GM19452 (cell line): ENCODE data around the gene FAM83G.
"Not testable (repeated sequence)": the region's sequence is repeated elsewhere in the genome, so short reads cannot be mapped to it uniquely, and the experiment has no call there.

Experiments
- ATAC-seq: cut with Tn5 transposase; IDR thresholded peaks from one replicate; pipeline ENCODE4 v1.9.1; 2021; ENCODE audit not compliant: unreplicated experiment

FAM83G gene, protein sequence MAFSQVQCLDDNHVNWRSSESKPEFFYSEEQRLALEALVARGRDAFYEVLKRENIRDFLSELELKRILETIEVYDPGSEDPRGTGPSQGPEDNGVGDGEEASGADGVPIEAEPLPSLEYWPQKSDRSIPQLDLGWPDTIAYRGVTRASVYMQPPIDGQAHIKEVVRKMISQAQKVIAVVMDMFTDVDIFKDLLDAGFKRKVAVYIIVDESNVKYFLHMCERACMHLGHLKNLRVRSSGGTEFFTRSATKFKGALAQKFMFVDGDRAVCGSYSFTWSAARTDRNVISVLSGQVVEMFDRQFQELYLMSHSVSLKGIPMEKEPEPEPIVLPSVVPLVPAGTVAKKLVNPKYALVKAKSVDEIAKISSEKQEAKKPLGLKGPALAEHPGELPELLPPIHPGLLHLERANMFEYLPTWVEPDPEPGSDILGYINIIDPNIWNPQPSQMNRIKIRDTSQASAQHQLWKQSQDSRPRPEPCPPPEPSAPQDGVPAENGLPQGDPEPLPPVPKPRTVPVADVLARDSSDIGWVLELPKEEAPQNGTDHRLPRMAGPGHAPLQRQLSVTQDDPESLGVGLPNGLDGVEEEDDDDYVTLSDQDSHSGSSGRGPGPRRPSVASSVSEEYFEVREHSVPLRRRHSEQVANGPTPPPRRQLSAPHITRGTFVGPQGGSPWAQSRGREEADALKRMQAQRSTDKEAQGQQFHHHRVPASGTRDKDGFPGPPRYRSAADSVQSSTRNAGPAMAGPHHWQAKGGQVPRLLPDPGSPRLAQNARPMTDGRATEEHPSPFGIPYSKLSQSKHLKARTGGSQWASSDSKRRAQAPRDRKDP

DNA sequence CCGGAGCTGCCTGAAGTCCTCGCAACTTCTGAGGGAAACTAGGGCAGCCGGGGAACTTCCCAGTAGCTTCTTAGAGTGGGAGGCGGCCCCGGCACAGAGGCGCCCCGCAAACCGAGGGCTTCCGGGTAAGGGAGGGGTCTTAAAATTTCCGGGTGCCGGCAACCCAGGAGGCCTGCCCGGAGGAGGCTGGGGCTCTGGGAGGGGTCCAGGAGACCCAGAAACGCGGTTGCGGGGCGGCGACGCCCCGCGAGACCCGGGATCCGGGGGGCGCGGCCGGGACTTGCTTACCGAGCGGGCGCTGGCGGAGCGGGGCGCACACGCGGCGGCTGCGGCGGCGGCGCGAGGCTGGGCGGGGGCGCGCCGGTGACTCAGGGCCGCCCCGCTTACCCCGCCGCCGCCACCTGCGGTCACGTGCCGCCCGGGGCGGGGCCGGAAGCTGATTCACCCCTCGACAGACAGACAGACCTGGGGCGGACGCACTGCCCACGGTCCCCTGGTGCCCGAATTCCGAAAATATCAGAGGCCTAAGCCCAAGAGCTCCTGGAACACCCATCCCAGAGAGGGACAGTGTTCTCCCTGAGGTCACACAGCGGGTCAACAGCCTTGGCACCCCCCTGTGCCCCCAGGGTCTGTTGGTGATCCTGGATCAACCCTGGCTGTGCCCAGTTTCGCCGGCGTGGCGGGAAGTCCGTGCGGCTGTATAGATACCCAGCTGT, at the start of gene FAM83G:
FAM83G (minus strand) TSS at position 344 of the 716 bp plus-strand sequence. CDS start 723 bp downstream, outside the sequence.
- ATAC-seq: peak; percentile 65

DNA sequence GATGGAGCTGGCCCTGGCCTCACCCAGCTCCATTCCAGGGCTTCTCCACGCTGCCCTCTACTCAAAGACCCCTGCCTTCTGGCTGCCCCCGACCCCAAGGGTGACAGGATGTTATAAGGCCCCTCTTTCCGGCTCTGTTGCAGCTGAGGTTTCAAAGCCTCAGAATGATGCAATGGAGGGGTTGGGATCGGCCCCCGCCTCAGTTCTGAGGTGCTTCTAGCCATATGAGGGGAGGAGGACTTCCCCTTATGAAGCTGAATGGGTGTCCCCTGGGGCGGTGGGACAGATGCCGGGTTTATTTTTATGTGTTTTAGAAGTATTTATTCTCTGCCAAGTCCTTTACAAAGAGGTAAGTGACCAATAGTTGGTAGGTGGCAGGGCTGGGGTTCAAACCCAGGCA, 44.3 kb upstream of the FAM83G start:
- not testable (repeated sequence) for ATAC-seq

DNA sequence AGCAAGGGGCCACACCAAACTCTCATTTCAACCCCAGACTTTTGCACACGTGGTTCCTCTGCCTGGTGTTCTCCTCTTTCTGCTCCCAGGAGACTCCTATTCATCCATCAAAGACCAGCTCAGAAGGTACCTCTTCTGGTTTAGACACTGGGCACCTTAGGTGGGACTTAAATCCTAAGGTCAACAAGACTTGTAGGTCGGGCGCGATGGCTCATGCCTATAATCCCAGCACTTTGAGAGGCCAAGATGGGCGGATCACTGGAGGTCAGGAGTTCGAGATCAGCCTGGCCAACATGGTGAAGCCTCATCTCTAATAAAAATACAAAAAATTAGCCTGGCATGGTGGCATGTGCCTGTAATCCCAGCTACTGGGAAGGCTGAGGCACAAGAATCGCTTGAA, 42.9 kb upstream of the FAM83G start:
- not testable (repeated sequence) for ATAC-seq

DNA sequence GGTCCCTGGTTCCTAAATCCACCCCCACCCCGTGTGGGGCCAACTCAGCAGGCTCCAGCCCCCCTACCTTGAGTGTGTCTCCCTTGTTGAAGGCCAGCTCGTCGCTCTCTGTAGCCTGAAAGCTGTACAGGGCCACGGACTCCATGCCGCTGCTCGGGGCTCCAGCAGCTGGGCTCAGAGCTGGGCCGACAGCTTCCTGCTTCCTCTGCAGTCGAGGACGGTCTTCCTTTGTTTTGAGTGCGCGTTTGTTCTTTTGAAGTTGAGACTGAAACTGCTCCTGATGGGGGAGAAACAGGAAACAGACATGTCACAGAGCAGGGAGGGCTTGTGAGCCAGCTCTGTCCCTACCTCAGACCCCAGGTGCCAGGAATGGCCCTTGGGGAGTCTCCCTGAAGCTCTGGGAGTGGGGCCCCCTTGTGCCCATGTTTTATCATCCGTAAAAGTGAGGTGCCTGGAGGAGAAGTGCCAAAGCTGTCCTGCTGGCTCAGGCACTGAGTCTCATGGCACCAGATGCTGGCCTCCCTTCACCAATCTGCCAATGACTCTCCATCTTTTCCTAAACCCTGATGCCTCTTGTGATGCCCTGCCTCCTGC, 42.3 kb upstream of the FAM83G start, which contains the start of gene GRAP:
GRAP (minus strand) TSS at position 176 of the 594 bp plus-strand sequence; CDS start at position 145, 31 bp downstream.
- ATAC-seq: not testable (repeated sequence)

DNA sequence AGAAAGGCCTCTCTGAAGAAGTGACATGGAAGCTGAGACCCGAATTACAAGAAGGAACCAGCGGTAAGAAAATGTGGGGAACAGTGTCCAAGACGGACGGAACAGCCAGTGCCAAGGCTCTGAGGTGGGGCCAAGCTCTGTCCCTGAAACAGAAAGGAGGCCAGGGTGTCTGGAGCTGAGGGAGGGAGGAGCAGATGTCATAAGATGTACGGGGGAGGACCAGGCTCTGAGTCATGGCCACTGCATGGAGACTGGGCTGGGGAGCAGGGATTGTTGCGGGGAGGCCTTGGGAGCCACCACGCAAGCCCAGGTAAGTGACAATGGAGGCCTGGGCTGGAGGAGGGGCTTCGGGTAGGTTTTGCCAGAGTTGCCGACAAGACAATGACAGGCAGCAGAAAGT, 40.1 kb upstream of the FAM83G start:
- not testable (repeated sequence) for ATAC-seq

DNA sequence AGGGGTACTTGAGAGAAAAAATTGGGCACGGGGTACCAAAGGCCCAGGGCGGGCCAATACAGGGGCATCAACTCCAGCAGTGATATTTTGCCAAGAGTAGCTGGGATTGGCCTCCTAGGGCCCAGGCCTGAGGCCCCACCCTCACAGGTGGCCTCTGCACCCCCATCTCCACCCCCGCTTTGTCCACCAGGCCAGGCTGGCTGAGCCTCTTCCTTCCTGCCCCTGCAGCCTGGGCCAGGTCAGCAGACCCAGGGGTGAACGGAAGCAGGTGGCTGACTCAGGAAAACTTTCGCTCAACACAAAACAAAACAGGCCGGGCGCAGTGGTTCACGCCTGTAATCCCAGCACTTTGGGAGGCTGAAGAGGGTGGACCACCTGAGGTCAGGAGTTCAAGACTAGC, 38.5 kb upstream of the FAM83G start:
- not testable (repeated sequence) for ATAC-seq

DNA sequence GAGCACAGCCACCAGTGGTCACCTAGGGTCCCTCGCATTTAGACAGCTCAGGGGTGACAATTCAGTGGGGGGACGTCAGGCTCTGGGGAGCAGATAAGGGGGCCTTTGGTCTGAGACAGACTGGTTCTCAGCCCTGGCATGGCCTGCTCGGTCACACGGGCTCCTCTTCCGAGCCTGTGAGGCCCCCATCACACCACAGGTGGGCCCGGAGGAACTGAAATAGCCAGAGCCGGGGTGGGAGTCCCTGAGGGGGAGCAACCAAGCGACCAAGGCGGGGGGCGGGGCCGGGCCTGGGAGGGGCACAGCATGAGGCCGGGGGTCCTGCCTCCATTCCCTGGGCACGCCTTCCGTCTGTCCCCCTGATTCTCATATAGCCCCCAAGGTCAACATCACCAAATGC, 37.8 kb upstream of the FAM83G start:
- not testable (repeated sequence) for ATAC-seq

DNA sequence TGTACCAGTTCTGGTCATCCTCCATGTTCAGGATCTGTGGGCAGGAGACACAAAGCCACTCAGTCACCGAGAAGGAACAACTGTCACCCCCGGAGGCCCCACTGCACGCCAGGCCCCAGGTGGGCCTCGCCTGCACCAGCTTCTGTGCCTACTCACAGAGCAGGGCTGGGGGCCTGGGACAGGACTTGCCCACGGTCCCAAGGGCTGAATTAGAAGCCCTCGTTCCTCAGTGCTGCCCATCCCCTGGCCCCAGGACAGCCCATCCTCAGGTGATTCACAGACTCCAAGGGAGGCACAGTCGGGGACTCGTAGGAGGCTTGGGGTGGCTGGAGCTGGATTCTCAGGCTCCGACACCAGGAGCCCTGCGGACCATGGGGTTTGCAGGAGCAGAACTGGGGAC, 37.3 kb upstream of the FAM83G start:
- not testable (repeated sequence) for ATAC-seq

DNA sequence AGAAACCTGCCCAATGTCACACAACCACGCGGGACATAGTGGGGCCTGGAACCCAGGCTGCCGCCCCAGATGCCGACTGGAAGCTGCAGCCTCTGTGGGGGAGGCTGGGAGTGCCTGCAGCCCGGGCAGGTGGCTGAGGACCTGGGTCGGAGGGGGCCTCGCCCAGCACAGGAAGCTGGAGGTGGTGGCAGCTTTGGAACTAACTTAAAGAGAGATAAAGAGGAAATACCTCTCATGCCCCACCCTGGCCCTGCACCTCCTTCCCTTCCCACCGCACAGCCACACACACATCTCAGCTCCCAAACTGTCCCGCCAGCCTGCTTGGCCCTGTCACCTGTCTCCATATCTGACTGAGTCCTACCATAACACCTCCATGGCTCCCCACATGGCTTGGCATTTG, 35.8 kb upstream of the FAM83G start:
- ATAC-seq: not testable (repeated sequence)

DNA sequence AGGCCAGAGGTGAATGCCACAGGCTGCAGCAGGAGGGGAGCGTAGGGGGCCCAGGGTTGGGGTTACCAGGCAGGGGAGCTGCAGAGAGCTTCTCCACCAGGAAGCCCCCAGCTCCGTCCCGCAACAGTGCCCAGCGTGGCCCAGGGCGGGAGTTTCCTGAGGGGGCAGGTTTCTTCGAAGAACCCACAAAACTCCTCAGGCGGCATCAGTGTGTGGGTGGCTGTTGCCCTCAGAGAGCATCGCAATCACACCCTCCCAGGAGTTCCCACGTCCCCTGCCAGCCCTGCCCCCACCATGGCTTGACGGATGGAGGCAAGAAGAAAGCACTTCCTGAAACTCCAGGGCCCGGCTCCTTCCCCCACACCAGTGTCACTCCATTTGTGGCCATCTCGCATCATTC, 34.2 kb upstream of the FAM83G start:
- not testable (repeated sequence) for ATAC-seq

DNA sequence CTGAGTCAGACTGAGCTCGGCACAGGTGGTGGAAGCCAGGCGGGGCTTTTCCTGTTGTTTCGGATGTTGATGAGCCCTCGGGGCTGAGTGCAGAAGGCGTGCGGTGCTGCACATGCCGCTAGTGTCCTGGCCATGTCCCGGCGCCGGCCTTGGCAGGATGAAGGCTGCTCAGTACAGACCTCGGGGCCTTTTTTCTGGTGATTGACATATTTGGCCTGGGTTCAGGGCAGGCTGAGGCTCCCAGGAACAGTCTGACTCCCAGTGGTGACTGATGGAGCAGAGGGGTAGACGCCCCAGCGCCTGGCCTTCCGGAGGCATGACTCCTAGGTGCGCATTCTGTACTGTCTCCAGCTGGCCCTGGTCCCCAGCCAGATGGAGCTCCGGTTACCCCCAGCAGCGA, 33.4 kb upstream of the FAM83G start:
- ATAC-seq: not testable (repeated sequence)

DNA sequence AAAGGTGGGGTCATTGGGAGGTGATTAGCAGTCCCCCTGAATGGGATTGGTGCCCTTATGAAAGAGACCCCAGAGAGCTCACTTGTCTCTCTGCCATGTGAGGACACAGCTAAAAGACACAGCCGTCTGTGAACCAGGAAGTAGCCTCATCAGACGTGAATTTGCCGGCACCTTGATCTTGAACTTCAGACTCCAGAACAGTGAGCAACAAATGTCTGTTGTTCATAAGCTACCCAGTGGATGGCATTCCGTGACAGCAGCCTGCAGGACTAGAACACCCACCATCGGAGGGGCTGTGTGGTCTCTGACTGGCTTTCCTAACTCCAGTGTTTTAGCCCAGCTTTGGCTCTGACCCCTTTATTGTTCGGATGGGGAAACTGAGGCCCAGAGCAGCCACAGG, 33.0 kb upstream of the FAM83G start:
- not testable (repeated sequence) for ATAC-seq

DNA sequence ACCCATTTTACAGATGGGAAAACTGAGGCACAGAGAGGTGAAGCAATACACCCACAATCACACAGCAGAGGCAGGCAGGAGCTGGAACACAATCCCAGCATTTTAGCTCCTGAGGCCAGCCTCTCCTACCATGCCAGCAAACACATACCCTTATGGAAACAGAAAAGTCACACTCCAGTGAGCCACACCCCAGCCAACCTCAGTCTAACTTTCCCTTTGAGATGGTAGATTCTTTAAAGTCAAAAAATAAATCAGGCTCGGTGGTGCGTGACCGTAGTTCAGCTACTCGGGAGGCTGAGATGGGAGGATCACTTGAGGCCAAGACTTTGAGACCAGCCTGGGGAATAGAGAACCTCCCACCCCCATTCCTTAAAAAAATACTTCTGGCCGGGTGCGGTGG, 31.6 kb upstream of the FAM83G start:
- ATAC-seq: not testable (repeated sequence)

DNA sequence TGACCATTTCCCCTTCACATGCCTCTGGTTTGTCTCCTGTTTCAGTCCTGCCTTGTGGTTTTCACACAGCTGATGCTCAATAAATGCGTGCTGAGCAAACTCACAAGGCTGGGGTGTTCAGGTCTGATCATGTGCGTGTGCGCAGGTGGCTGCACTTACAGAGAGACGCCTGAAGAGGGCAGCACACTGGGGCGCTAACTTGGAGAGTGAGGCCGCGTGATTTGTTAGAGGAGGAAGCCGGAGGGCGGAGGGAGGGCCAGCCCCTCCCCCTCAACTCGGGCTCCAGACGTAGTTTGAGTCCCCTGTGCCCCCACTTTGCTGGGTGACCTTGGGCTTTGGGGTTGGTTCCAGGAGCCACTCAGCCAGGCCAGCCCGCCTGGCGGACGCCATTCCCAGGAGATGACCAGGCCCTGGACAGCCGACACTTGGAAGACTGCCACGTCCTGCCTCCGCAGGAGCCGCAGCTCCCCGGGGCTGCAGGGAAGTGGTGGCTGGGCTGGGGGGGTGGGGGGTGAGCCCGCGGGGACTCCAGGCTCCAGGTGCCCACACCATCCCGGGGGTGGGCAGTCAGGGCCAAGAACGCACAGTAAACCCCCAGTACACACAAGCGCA, 27.9 kb upstream of the FAM83G start:
- peak; percentile 47 for ATAC-seq

DNA sequence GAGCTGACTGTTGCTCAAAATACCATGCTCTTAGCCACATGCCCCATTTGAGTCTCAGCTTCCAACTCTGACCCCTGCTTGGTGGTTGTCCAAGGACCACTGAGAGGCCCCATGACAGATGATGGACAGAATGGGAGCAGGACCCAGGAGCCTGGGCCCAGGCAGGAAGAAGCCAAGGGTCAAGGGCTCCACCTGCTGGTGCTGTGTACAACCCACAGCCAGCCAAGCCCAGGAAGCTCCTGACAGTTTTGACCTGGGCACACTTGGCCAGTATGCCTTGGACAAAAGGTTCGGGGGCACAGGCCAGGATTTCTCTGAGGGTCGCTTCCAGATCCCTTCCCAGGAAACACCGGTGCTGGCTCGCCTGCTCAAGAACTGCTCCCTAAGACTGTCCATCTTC, 27.2 kb upstream of the FAM83G start:
- not testable (repeated sequence) for ATAC-seq

DNA sequence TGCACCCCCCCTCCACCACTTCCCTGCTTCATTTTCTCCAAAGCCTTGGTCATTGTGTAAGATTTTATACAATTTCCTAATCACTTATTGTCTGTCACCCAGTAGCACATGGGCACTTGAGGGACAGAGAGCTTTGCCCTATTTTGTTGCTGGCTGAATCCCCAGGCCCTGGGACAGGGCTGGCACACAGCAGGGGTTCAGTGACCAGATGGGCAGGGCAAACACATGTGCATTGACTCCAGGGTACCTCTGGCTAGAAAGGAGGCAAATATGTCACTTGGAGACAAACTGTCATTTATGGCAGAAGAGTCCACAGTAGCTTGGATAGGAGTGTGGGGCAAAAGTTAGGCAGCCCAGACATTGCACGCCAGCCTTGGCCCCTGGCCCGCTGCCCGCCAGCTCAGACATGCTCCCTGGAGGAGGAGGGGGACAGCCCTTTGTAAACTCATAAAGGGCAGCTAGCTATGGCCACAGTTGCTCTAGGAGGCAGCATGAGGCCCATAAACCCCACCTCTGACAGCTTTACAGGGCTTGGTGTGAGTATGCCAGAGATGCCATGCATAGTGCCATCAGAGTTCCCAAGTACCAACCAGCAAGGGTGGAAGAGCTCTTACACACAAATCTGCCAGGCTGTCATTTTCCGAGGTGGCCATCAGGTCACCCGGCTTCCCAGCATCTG, 26.3 kb upstream of the FAM83G start:
- not testable (repeated sequence) for ATAC-seq

DNA sequence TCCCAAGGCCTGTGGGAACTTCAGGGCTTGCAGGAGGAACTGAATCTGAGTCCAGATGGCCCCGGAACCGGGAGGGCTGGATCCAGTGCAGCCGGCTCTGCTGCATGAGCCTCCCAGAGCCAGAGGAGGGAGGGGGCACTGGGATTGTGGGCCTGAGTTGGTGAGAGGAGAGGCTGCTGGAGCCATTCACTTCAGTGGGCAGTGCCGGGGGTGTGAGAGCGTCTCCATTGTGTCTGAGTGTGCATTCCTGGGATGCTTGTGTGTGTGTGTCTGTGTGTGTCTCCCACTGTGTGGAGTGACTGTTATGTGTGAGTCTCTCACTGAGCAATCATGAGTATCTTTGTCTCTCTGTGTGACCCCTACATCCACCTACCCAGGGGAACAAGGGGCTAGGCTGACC, 25.2 kb upstream of the FAM83G start:
- ATAC-seq: not testable (repeated sequence)

DNA sequence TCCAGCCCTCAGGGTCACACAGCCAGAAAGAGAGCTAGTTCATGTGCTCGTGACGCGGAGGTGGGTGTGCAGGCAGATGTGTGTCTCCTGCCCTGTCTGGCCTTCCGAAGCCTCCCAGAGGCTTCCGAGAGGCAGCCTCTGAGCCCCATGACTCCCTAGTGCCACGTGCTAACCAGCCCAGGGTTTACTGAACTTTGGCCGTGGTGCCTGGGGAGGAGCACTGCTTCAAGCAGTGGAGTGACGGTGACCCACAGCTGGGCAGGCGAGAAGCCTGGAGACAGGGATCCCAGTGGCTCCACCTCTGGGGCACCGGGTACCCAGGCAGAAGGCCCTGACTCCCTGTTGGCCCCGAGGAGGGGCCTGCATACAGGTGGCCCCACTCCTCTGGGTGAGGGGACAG, 24.1 kb upstream of the FAM83G start:
- ATAC-seq: not testable (repeated sequence)
